GM23338 (cell line): ENCODE results near the gene FLRT2. TPM values are rescaled to one million over a fixed set of nuclear protein-coding genes. Genes with fewer than 3 reads are reported as not detected.

Experiments
- ATAC-seq: fragments of 200-7000 bp; cut with Tn5 transposase; 3 replicates; pipeline ENCODE4 v1.9.1; 2020
- DNase-seq: peaks from one replicate; pipeline ENCODE4 v3.0.0-alpha.2; 2015; ENCODE audit warnings: low spot score
- H2AFZ ChIP-seq: fragments of 200-600 bp; sonication (generic); 2 replicates; pipeline ENCODE4 v1.8.0; 2016; ENCODE audit warnings: antibody characterized with exemption, mild to moderate bottlenecking, moderate library complexity
- H3F3A ChIP-seq: fragments of 200-600 bp; sonication (generic); replicated peaks from 2 replicates; pipeline ENCODE4 v1.8.0; 2017; ENCODE audit warnings: antibody characterized with exemption, mixed run types, low read depth
- H3K27ac ChIP-seq: fragments of 200-600 bp; sonication (generic); 2 replicates; pipeline ENCODE4 v1.6.1; 2016; ENCODE audit warnings: low read depth
- H3K27me3 ChIP-seq: fragments of 200-600 bp; sonication (generic); 2 replicates; pipeline ENCODE4 v1.8.0; 2016; ENCODE audit warnings: mild to moderate bottlenecking, mixed run types, moderate library complexity; ENCODE audit not compliant: insufficient read depth
- H3K36me3 ChIP-seq: fragments of 200-600 bp; sonication (generic); 2 replicates; pipeline ENCODE4 v1.8.0; 2016; ENCODE audit warnings: mild to moderate bottlenecking; ENCODE audit not compliant: insufficient read depth
- H3K4me1 ChIP-seq: fragments of 200-600 bp; sonication (generic); 2 replicates; pipeline ENCODE4 v1.8.0; 2016; ENCODE audit warnings: mild to moderate bottlenecking, moderate library complexity; ENCODE audit not compliant: insufficient read depth
- H3K4me2 ChIP-seq: fragments of 200-600 bp; sonication (generic); 2 replicates; pipeline ENCODE4 v1.7.1; 2017; ENCODE audit warnings: mixed run types
- H3K4me3 ChIP-seq: fragments of 200-600 bp; sonication (generic); 2 replicates; pipeline ENCODE4 v1.6.1; 2016; ENCODE audit warnings: mixed run types
- H3K79me2 ChIP-seq: fragments of 200-600 bp; sonication (generic); replicated peaks from 2 replicates; pipeline ENCODE4 v1.8.0; 2017; ENCODE audit warnings: mild to moderate bottlenecking; ENCODE audit not compliant: insufficient read depth
- H3K9me2 ChIP-seq: fragments of 200-600 bp; sonication (generic); 2 replicates; pipeline ENCODE4 v1.8.0; 2017; ENCODE audit not compliant: insufficient read depth
- H4K20me1 ChIP-seq: fragments of 200-600 bp; sonication (generic); replicated peaks from 2 replicates; pipeline ENCODE4 v1.8.0; 2017; ENCODE audit warnings: mild to moderate bottlenecking; ENCODE audit not compliant: insufficient read depth
- H3K27ac Mint-ChIP-seq: 2 replicates; pipeline ENCODE4 v1.8.0; 2020; ENCODE audit warnings: inconsistent platforms, mild to moderate bottlenecking, moderate library complexity, mixed read lengths
- H3K27me3 Mint-ChIP-seq: 3 replicates; pipeline ENCODE4 v1.8.0; 2022; ENCODE audit warnings: low read depth, mild to moderate bottlenecking, moderate library complexity, mixed read lengths, inconsistent platforms; ENCODE audit not compliant: insufficient read depth, poor library complexity
- H3K36me3 Mint-ChIP-seq: 3 replicates; pipeline ENCODE4 v1.8.0; 2021; ENCODE audit warnings: low read depth, mild to moderate bottlenecking, inconsistent platforms, moderate library complexity, mixed read lengths
- H3K4me1 Mint-ChIP-seq: 3 replicates; pipeline ENCODE4 v1.8.0; 2020; ENCODE audit warnings: mild to moderate bottlenecking, inconsistent platforms, mixed read lengths
- H3K4me3 Mint-ChIP-seq: 3 replicates; pipeline ENCODE4 v1.8.0; 2021; ENCODE audit warnings: moderate library complexity, mild to moderate bottlenecking, inconsistent platforms, mixed read lengths
- H3K9me3 Mint-ChIP-seq: 3 replicates; pipeline ENCODE4 v1.8.0; 2020; ENCODE audit warnings: moderate library complexity, mild to moderate bottlenecking, inconsistent platforms, mixed read lengths
- CREB1 ChIP-seq: fragments of 250-450 bp; sonication (Bioruptor Pico); IDR thresholded peaks from 2 replicates; pipeline ENCODE4 v1.5.0; 2020; ENCODE audit warnings: low read depth, mild to moderate bottlenecking, moderate library complexity
- CTCF ChIP-seq, 2 experiments: fragments of 200-600 bp in 1 of 2; sonication (generic) in 1 of 2; conservative IDR thresholded peaks; 2 replicates each; pipeline versions ENCODE4 v1.5.1 to v1.6.1; 2016 to 2017; ENCODE audit warnings: antibody characterized with exemption in 2 of 2, low read depth in 2 of 2, mild to moderate bottlenecking in 2 of 2, moderate library complexity in 1 of 2
- ETS1 ChIP-seq: IDR thresholded peaks from 2 replicates; pipeline ENCODE4 v1.6.1; 2016; ENCODE audit warnings: antibody characterized with exemption
- EZH2phosphoT487 ChIP-seq: fragments of 200-600 bp; sonication (generic); IDR thresholded peaks from one replicate; pipeline ENCODE4 v1.8.1; 2018; ENCODE audit warnings: antibody characterized with exemption; ENCODE audit not compliant: unreplicated experiment
- JUNB ChIP-seq: IDR thresholded peaks from one replicate; pipeline ENCODE4 v1.6.1; 2016; ENCODE audit warnings: antibody characterized with exemption; ENCODE audit not compliant: unreplicated experiment
- NANOG ChIP-seq: IDR thresholded peaks from 2 replicates; pipeline ENCODE4 v1.6.1; 2016; ENCODE audit warnings: antibody characterized with exemption, borderline replicate concordance
- POLR2AphosphoS5 ChIP-seq: IDR thresholded peaks from 2 replicates; pipeline ENCODE4 v1.6.1; 2016; ENCODE audit warnings: antibody characterized with exemption, low read depth
- REST ChIP-seq: IDR thresholded peaks from one replicate; pipeline ENCODE4 v1.6.1; 2018; ENCODE audit warnings: antibody characterized with exemption; ENCODE audit not compliant: unreplicated experiment
- ZNF114 ChIP-seq: fragments of 250-450 bp; sonication (Bioruptor Pico); IDR thresholded peaks from 2 replicates; pipeline ENCODE4 v1.5.0; 2020; ENCODE audit warnings: mild to moderate bottlenecking, moderate library complexity
- ZNF331 ChIP-seq: fragments of 250-450 bp; sonication (Bioruptor Pico); IDR thresholded peaks from 2 replicates; pipeline ENCODE4 v1.5.0; 2020; ENCODE audit warnings: low read depth, mild to moderate bottlenecking, moderate library complexity
- polyA plus RNA-seq: library from polyadenylated mRNA; unstranded; fragments of >200 nt; fragmentation: Nextera tagmentation; extraction: Ambion mirVana; gene quantifications from 2 replicates; pipeline ENCODE4 v1.2.1, GENCODE V29; 2016
- total RNA-seq: library from RNA; depleted of rRNA; stranded (reverse); fragments of >200 nt; shearing (Covaris generic); gene quantifications from 2 replicates; pipeline ENCODE4 v1.2.3, GENCODE V29; 2014

FLRT2 gene
- total and polyA plus RNA-seq, 2 experiments from 2014 or later: 4.3 to 7.4 TPM

- TF ChIP-seq JUNB: no peak
- no peak for TF ChIP-seq ZNF331 (CRISPR knock-in tag)
These were observed 60.8 kb downstream of the FLRT2 start (continued) for GRCh38 chr14:85590784-85591183.

- H3K9me2 ChIP-seq: no peaks in the 10 kb centered on the region
- no peaks in the 10 kb centered on the region for H3K79me2 ChIP-seq
- no peak for TF ChIP-seq NANOG
- no peak for TF ChIP-seq REST
- no peak for TF ChIP-seq ZNF114 (CRISPR knock-in tag)
- no peak for TF ChIP-seq CTCF (conservative IDR thresholded peaks at IDR 0.05; ENCODE audit: low read depth in 2 of 2)
- TF ChIP-seq POLR2AphosphoS5: no peak
- no peak for TF ChIP-seq CREB1 (CRISPR knock-in tag)
- no peak for TF ChIP-seq JUNB
- no peak for TF ChIP-seq ETS1
- no peak for TF ChIP-seq ZNF331 (CRISPR knock-in tag)
- TF ChIP-seq EZH2phosphoT487: no peak
- no peaks in the 10 kb centered on the region; the same call in 2 of the 3 replicates for H3K9me3 Mint-ChIP-seq
- no peak overlapping the region for H3K27ac Mint-ChIP-seq
- H3K27me3 Mint-ChIP-seq: peaks cover 2% of the 10 kb centered on the region
- no peaks in the 10 kb centered on the region for H3K36me3 ChIP-seq
- no peak for DNase-seq
- H3K4me3 ChIP-seq: no peak overlapping the region
- no peak overlapping the region for H3K4me3 Mint-ChIP-seq
- no peaks in the 10 kb centered on the region for H3F3A ChIP-seq
- peaks cover 2% of the 10 kb centered on the region; the same call in 2 of the 3 replicates for H3K4me1 Mint-ChIP-seq
- H4K20me1 ChIP-seq: no peaks in the 10 kb centered on the region
- H3K27ac ChIP-seq: no peak overlapping the region
- H3K4me2 ChIP-seq: no peak overlapping the region
- ATAC-seq: no peak
- H3K4me1 ChIP-seq: peaks cover 3% of the 10 kb centered on the region
- H3K27me3 ChIP-seq: no peaks in the 10 kb centered on the region
- no peak overlapping the region for H2AFZ ChIP-seq
- H3K36me3 Mint-ChIP-seq: peaks cover 3% of the 10 kb centered on the region; the same call in 1 of the 3 replicates
These were observed 64.3 kb downstream of the FLRT2 start for GRCh38 chr14:85594217-85594616.
